LNCaP clone FGC (cell line): Measurements from ENCODE around the gene CUEDC1.

ENCODE experiments used
- DNase-seq: peaks from one replicate; pipeline ENCODE4 v3.0.0-alpha.2; 2011; ENCODE audit warnings: low read depth
- H3K4me3 ChIP-seq: 2 replicates; pipeline ENCODE4 v1.5.1; 2011; ENCODE audit warnings: mild to moderate bottlenecking, low read depth, low read length, control low read depth
- TF ChIP-seq, protein P1 (sequence below): IDR thresholded peaks from 2 replicates; pipeline ENCODE4 v1.5.1; 2012; ENCODE audit warnings: mild to moderate bottlenecking; ENCODE audit not compliant: control insufficient read depth, insufficient read depth; ENCODE audit errors: extremely low read depth

The CUEDC1 gene

DNA sequence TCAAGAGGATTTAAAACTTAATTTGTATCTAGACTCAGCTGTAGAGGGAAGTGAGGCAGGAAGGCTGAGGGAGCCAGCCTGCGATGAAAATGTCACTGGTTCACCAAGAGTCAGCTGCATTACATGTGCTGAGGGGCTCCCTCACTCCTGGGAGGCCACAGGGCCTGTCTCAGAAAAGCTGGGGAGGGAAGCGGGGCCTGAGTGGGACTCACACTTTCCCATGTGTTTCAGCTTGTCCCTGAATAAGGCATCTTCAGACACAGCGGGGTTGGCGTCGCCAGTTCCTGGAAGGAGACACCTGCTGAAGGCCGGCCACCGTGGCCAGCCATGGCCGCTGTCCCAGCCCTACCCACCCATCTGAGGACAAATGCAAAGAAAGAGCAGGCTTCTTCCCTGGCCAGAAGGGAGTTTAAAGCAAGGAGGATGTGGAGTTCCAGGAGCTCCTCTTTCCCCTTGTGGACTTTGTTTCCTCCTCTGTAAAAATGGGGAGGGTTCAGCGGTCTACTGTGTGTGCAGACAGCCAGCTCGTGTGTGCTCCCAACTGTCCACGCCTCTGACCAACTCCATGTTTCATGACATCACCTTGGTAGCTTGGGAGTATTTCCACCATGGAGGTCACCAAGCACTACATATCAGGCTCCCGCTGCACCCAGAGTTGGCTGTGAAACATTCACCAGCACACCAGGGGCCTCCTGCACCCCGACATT is 86.1 kb downstream of the CUEDC1 start:
- TF ChIP-seq, protein P1, sequence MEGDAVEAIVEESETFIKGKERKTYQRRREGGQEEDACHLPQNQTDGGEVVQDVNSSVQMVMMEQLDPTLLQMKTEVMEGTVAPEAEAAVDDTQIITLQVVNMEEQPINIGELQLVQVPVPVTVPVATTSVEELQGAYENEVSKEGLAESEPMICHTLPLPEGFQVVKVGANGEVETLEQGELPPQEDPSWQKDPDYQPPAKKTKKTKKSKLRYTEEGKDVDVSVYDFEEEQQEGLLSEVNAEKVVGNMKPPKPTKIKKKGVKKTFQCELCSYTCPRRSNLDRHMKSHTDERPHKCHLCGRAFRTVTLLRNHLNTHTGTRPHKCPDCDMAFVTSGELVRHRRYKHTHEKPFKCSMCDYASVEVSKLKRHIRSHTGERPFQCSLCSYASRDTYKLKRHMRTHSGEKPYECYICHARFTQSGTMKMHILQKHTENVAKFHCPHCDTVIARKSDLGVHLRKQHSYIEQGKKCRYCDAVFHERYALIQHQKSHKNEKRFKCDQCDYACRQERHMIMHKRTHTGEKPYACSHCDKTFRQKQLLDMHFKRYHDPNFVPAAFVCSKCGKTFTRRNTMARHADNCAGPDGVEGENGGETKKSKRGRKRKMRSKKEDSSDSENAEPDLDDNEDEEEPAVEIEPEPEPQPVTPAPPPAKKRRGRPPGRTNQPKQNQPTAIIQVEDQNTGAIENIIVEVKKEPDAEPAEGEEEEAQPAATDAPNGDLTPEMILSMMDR: no peak
- H3K4me3 ChIP-seq: no peak overlapping the region
- no peak for DNase-seq

DNA sequence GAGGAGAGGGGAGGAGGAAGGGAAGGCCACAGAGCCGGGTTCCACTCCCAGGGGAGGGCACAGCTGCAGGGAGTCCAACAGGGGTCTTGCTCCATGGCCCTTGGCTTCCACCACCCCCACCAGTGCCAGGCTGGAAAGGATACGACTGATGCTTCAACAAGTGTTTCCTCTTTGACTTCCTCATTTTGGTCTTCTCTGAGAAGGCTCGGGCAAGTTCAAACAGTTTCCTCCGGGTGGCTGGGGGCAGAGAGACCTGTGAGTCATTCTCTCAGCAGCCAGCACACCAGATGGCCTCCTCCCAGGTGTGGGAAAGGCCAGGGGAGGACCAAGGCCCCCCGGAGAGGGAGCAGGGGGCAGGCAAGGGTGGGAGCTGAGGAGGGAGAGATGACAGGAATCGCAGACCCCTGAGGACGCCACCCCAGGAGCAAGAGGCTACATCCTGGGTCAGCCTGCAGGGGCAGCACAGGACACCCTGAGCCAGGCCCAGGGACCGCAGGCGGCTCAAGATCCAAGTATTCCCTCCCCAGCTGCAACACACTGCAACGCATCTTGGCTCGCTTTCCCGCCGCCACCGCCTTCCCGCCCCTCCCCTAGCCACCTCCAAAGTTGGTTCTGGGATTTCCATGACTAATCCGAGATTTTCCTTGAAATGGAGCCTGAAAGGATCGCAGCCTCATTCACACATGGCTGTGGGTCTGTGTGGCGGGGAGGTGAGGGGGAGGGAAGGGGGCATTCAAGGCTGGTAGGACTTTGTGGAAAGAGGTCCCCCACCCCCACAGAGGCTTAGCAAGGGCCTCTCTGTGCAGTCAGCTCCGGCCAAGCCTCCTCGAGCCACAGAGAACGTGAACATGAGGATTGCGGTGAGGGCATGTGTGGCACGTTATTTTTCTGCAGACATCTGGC is 87.0 kb downstream of the CUEDC1 start:
- DNase-seq: no peak
- H3K4me3 ChIP-seq: no peak overlapping the region
- TF ChIP-seq, protein P1: no peak

DNA sequence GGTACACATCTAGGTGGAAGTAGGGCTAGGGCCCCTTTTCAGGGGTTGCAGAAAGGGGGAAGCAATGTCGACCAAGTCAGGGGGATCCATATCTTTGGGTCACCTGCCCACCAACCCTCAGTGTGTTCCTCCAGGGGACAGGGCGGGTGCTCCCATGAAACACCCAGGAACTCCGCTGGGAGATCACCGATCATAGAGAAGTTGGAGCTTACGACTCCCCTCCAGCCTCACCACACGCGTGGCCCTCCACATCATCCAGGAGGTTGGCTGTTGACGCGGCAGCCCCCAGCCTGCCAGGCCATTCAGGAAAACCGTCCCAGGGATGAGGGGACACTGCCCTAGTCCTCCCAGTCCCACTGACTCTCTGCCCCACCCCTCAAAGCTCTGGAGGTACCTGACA is 88.1 kb downstream of the CUEDC1 start:
- no peak for DNase-seq
- H3K4me3 ChIP-seq: no peak overlapping the region
- TF ChIP-seq, protein P1: no peak

DNA sequence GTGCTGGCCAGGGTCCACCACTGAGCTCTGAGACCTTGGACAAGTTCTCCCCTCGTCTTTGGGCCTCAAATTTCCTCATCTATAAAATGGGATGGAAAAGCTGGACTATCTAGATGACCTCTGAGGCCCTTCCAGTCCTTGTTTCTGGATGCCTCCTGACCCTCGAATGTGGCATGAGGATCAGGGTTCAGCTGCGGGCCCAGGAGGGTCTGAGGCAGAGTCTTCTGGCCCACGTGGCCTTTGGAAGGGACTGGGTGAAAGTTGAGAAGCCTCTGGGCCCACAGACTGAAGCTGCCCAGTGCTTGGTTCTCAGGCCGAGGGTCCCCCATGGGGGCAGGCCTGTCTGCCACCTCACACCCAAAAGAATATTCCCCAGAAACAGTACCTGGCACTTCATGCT is 88.5 kb downstream of the CUEDC1 start:
- TF ChIP-seq, protein P1: no peak

DNA sequence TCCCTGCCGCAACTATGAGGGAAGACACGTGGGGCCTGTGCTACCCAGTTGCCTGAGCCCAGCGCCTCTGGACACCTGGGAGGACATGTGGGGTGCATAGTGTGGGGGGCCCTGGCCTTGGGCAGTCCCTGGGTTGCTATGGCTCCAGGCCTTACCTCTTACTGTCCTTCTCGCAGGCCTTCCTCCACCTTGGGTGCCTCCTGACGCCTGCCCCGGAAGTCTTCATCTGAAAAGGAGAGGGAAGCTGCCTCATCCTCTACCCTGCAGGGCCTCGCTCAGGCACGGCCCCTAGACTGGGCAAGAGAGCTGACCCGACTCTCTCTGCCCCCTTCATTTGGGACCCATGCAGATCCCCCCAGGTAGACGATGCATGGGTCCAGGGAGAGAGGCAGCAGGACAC is 88.9 kb downstream of the CUEDC1 start:
- TF ChIP-seq, protein P1: no peak
- no peak overlapping the region for H3K4me3 ChIP-seq
- DNase-seq: no peak

More for the DNA sequence above, 88.5 kb downstream of the CUEDC1 start:
- no peak for DNase-seq
- H3K4me3 ChIP-seq: no peak overlapping the region

DNA sequence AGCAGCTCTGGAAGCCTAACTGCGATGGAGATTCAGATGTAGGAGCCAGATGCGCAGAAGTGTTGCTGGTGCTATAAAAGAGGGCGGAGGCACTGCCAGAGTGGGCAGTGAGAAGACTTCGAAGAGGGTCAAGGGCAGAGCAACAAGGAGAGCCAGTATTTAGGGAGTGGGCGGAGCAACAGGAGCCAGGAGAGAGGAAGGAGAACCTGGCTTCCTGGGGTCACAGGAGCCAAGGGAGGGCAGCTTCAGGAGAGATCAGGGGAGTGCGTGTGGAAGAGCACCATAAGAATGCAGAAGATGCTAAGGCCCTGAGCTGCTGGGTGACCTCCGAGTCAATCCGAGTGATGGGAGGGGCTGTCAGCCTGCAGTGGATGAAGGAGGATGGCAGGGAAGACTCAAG is 90.9 kb downstream of the CUEDC1 start:
- no peak overlapping the region for H3K4me3 ChIP-seq
- TF ChIP-seq, protein P1: no peak
- DNase-seq: no peak
